Parathyroid adenoma (tissue), 2 donors: ENCODE results near the gene PPIL1.

Experiments
- H2AFZ ChIP-seq: fragments of 300-600 bp; sonication (generic); one replicate; pipeline ENCODE4 v1.7.0; 2017; ENCODE audit warnings: antibody characterized with exemption, mild to moderate bottlenecking
- H3K27ac ChIP-seq: fragments of 300-600 bp; sonication (generic); one replicate; pipeline ENCODE4 v1.7.0; 2017
- H3K27me3 ChIP-seq: fragments of 300-600 bp; sonication (generic); one replicate; pipeline ENCODE4 v1.7.0; 2017; ENCODE audit warnings: low read length; ENCODE audit not compliant: control insufficient read depth, insufficient read depth
- H3K36me3 ChIP-seq: fragments of 300-600 bp; sonication (generic); one replicate; pipeline ENCODE4 v1.7.0; 2017; ENCODE audit warnings: low read length; ENCODE audit not compliant: control insufficient read depth, insufficient read depth
- H3K4me1 ChIP-seq: fragments of 300-600 bp; sonication (generic); one replicate; pipeline ENCODE4 v1.7.0; 2017; ENCODE audit warnings: control low read depth
- H3K4me2 ChIP-seq: fragments of 300-600 bp; sonication (generic); one replicate; pipeline ENCODE4 v1.7.0; 2017; ENCODE audit warnings: low read length
- H3K4me3 ChIP-seq: fragments of 300-600 bp; sonication (generic); one replicate; pipeline ENCODE4 v1.7.0; 2017; ENCODE audit warnings: low read depth, low read length
- H3K79me2 ChIP-seq: fragments of 300-600 bp; sonication (generic); one replicate; pipeline ENCODE4 v1.7.0; 2017; ENCODE audit warnings: control low read depth
- H3K9ac ChIP-seq: fragments of 300-600 bp; sonication (generic); one replicate; pipeline ENCODE4 v1.7.0; 2017; ENCODE audit warnings: mild to moderate bottlenecking
- H3K9me3 ChIP-seq: fragments of 300-600 bp; sonication (generic); one replicate; pipeline ENCODE4 v1.7.0; 2017; ENCODE audit warnings: low read length; ENCODE audit not compliant: control insufficient read depth
- TF ChIP-seq, protein P1 (sequence below): fragments of 300-600 bp; sonication (generic); IDR thresholded peaks from one replicate; pipeline ENCODE4 v1.7.0; 2017; ENCODE audit warnings: antibody characterized with exemption, mild to moderate bottlenecking
- donor health status: primary hyperparathyroidism.

Gene PPIL1

DNA sequence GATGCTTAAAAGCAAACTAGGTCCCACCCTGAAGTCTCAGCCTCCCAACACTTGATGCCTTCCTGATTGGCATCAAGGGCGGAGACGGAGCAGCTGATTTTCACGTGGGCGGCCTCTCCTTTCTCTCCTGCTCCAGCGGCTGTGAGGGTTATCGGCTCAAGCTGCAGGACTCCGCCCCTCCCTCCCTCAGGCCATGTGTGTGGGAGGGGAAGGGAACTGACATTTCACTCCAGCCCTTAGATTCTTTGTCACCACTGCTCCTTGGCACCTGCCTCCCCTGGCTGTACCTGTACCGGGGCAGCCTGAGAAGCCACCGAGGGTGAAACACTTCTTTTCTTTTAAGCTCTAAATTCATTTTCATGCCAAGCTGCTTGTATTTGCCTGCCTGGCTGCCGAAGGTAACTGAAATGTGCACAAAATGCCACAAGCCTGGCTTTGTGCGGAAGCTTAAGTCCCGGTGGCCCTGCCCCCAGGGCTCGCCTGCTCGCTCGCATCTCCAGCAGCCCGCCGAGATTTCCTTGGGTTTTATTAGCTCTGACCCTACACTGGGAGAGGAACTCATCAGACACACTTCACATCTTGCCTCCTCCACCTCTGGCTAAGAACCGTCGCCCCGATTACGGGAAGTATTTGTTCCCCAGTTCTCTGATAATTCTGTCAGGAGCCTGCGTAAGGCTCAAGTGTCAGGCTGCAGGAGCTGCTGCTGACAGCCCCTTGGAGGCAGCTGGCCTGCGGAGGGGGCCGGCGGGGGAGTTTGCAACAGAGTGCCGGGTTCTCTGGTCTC is 25.8 kb downstream of the PPIL1 start:
- no peak overlapping the region for H3K4me3 ChIP-seq
- H2AFZ ChIP-seq = peak overlapping the region; percentile 88
- peaks cover 6% of the 10 kb centered on the region for H3K4me1 ChIP-seq
- TF ChIP-seq, protein P1, sequence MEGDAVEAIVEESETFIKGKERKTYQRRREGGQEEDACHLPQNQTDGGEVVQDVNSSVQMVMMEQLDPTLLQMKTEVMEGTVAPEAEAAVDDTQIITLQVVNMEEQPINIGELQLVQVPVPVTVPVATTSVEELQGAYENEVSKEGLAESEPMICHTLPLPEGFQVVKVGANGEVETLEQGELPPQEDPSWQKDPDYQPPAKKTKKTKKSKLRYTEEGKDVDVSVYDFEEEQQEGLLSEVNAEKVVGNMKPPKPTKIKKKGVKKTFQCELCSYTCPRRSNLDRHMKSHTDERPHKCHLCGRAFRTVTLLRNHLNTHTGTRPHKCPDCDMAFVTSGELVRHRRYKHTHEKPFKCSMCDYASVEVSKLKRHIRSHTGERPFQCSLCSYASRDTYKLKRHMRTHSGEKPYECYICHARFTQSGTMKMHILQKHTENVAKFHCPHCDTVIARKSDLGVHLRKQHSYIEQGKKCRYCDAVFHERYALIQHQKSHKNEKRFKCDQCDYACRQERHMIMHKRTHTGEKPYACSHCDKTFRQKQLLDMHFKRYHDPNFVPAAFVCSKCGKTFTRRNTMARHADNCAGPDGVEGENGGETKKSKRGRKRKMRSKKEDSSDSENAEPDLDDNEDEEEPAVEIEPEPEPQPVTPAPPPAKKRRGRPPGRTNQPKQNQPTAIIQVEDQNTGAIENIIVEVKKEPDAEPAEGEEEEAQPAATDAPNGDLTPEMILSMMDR = no peak
- H3K9ac ChIP-seq = no peak overlapping the region
- no peaks in the 10 kb centered on the region for H3K27me3 ChIP-seq
- H3K9me3 ChIP-seq = no peaks in the 10 kb centered on the region
- H3K79me2 ChIP-seq = no peaks in the 10 kb centered on the region
- H3K36me3 ChIP-seq = no peaks in the 10 kb centered on the region
- no peak overlapping the region for H3K27ac ChIP-seq
- peak overlapping the region; percentile 71 for H3K4me2 ChIP-seq

- H3K4me2 ChIP-seq = no peak overlapping the region
- H3K79me2 ChIP-seq = no peaks in the 10 kb centered on the region
- H3K4me3 ChIP-seq = no peak overlapping the region
- H3K9ac ChIP-seq = no peak overlapping the region
- H2AFZ ChIP-seq = no peak overlapping the region
- no peaks in the 10 kb centered on the region for H3K9me3 ChIP-seq
- H3K27ac ChIP-seq = no peak overlapping the region
- TF ChIP-seq, protein P1 = no peak
- H3K4me1 ChIP-seq = peaks cover 6% of the 10 kb centered on the region
- no peaks in the 10 kb centered on the region for H3K36me3 ChIP-seq
- no peaks in the 10 kb centered on the region for H3K27me3 ChIP-seq
These were observed 26.6 kb downstream of the PPIL1 start for GRCh38 chr6:36847991-36848390.

- H3K27ac ChIP-seq = no peak overlapping the region
- peaks cover 6% of the 10 kb centered on the region for H3K4me1 ChIP-seq
These were observed 27.5 kb downstream of the PPIL1 start for GRCh38 chr6:36847152-36847551.

DNA sequence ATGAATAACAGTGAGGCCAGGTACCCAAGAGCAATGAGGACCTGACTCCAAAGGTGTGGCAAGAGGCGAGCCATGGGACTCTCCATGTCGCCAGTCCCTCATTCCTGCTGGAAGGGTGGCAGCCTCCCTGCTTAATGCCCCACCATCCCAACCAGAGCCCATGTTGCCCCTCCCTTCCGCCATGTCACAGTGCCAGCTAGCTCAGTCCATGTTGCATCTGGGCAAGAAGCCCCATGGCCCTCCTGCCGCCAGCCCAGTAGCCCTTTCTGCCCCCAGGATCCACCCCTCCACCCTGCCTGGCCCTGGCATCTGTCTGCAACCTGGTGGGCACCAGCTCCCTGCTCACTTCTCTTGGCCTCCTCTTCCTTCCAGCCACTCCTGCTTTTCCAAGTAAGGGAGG is 29.4 kb downstream of the PPIL1 start:
- Histone ChIP-seq H2AFZ (no peak overlapping the region), H3K4me2 (no peak overlapping the region), H3K27me3 (no peaks in the 10 kb centered on the region), H3K9ac (no peak overlapping the region), H3K36me3 (no peaks in the 10 kb centered on the region), H3K27ac (no peak overlapping the region), H3K79me2 (no peaks in the 10 kb centered on the region), H3K9me3 (no peaks in the 10 kb centered on the region), H3K4me1 (peaks cover 9% of the 10 kb centered on the region), H3K4me3 (no peak overlapping the region)
- TF ChIP-seq, protein P1 = no peak

More at GRCh38 chr6:36847152-36847551, 27.5 kb downstream of the PPIL1 start:
- TF ChIP-seq, protein P1 = no peak
- no peak overlapping the region for H3K4me2 ChIP-seq
- no peak overlapping the region for H3K4me3 ChIP-seq
- no peak overlapping the region for H2AFZ ChIP-seq
- H3K27me3 ChIP-seq = no peaks in the 10 kb centered on the region
- H3K9me3 ChIP-seq = no peaks in the 10 kb centered on the region
- no peaks in the 10 kb centered on the region for H3K79me2 ChIP-seq
- no peak overlapping the region for H3K9ac ChIP-seq
- H3K36me3 ChIP-seq = no peaks in the 10 kb centered on the region
